ENCODE results near the gene ATRAID.

DNA sequence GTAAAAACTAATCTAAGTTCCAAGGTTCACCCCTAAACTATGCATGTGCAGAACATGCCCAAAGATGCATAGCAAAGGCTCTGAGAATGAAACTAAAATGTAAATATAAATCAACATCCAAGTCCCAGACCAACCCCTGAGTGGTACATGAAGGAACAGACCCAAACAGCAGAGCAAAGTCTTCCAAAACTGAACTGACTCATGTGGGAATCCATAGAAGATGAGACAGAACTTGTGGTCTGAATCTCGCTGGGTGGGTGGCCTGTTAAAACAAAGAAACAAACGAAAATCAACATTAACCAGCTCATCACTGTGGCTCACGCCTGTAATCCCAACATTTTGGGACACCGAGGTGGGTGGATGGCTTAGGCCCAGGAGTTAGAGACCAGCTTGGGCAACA, 29.5 kb upstream of the ATRAID start:
- TF ChIP-seq CTCF (conservative IDR thresholded peaks at IDR 0.05 in 1 of 2, IDR thresholded peaks at IDR 0.05 in 1 of 2; ENCODE audit: low read depth in 1 of 2, low read length in 2 of 2) (no peak), EZH2 (IDR thresholded peaks at IDR 0.05; ENCODE audit: low read length, missing control alignments) (no peak)

All from fibroblast of lung (primary cell).